Neural cell (in vitro differentiated cells): ENCODE results near the gene NRP2. TPM values are rescaled to one million over a fixed set of nuclear protein-coding genes. Genes with fewer than 3 reads are reported as not detected.

Source experiments
- H2AFZ ChIP-seq: fragments of 200-600, 300-800 bp; sonication (generic), shearing (Covaris generic); 2 replicates; pipeline ENCODE4 v1.6.0; 2014; ENCODE audit warnings: low read depth, mild to moderate bottlenecking, antibody characterized with exemption, low read length, moderate library complexity
- H3F3A ChIP-seq: fragments of 200-600 bp; shearing (Covaris generic); 2 replicates; pipeline ENCODE4 v1.6.1; 2016; ENCODE audit warnings: mild to moderate bottlenecking, moderate library complexity, mixed read lengths, antibody characterized with exemption, low read length; ENCODE audit not compliant: insufficient read depth, poor library complexity, severe bottlenecking
- H3K27ac ChIP-seq: fragments of 200-600, 300-800 bp; sonication (generic), shearing (Covaris generic); 2 replicates; pipeline ENCODE4 v1.5.1; 2014; ENCODE audit warnings: mild to moderate bottlenecking, low read length, moderate library complexity
- H3K27me3 ChIP-seq: fragments of 300-800, 200-600 bp; sonication (generic), shearing (Covaris generic); 2 replicates; pipeline ENCODE4 v1.6.0; 2014; ENCODE audit warnings: mild to moderate bottlenecking, low read depth, low read length, moderate library complexity; ENCODE audit not compliant: insufficient read depth
- H3K36me3 ChIP-seq: fragments of 300-800, 200-600 bp; sonication (generic), shearing (Covaris generic); 2 replicates; pipeline ENCODE4 v1.5.1; 2014; ENCODE audit warnings: mild to moderate bottlenecking, antibody characterized with exemption, low read length, moderate library complexity; ENCODE audit not compliant: insufficient read depth
- H3K4me2 ChIP-seq: fragments of 300-800, 200-600 bp; sonication (generic), shearing (Covaris generic); 2 replicates; pipeline ENCODE4 v1.6.0; 2014; ENCODE audit warnings: mild to moderate bottlenecking, low read length
- H3K4me3 ChIP-seq: fragments of 300-800, 200-600 bp; sonication (generic), shearing (Covaris generic); 2 replicates; pipeline ENCODE4 v1.5.1; 2014; ENCODE audit warnings: mild to moderate bottlenecking, low read length, moderate library complexity
- H3K79me2 ChIP-seq: fragments of 200-600 bp; shearing (Covaris generic); replicated peaks from 2 replicates; pipeline ENCODE4 v1.6.0; 2014; ENCODE audit warnings: mild to moderate bottlenecking, low read length, moderate library complexity; ENCODE audit not compliant: insufficient read depth
- H3K9ac ChIP-seq: fragments of 300-800, 200-600 bp; sonication (generic), shearing (Covaris generic); 2 replicates; pipeline ENCODE4 v1.6.1; 2016; ENCODE audit warnings: mild to moderate bottlenecking, low read length, mixed read lengths
- H3K9me2 ChIP-seq: fragments of 200-600 bp; shearing (Covaris generic); 2 replicates; pipeline ENCODE4 v1.6.1; 2016; ENCODE audit warnings: mild to moderate bottlenecking, low read length, mixed read lengths; ENCODE audit not compliant: insufficient read depth
- H3K9me3 ChIP-seq: fragments of 200-600, 300-800 bp; sonication (generic), shearing (Covaris generic); 2 replicates; pipeline ENCODE4 v1.6.1; 2016; ENCODE audit warnings: mild to moderate bottlenecking, mixed run types, low read length, moderate library complexity, mixed read lengths
- H4K20me1 ChIP-seq: fragments of 200-600 bp; shearing (Covaris generic); 2 replicates; pipeline ENCODE4 v1.6.1; 2016; ENCODE audit warnings: mild to moderate bottlenecking, mixed run types; ENCODE audit not compliant: insufficient read depth
- EP300 ChIP-seq: fragments of 450-650 bp; conservative IDR thresholded peaks from 2 replicates; pipeline ENCODE4 v1.6.1; 2014; ENCODE audit warnings: antibody characterized with exemption, mild to moderate bottlenecking, moderate library complexity; ENCODE audit not compliant: poor library complexity, severe bottlenecking
- EZH2 ChIP-seq: fragments of 200-600, 300-800 bp; shearing (Covaris generic), sonication (generic); IDR thresholded peaks from 2 replicates; pipeline ENCODE4 v1.6.1; 2014; ENCODE audit warnings: antibody characterized with exemption, low read length, borderline replicate concordance, mild to moderate bottlenecking; ENCODE audit not compliant: insufficient read depth, poor library complexity, severe bottlenecking
- MXI1 ChIP-seq: fragments of 450-650 bp; conservative IDR thresholded peaks from 2 replicates; pipeline ENCODE4 v1.6.1; 2014; ENCODE audit warnings: antibody characterized with exemption, mild to moderate bottlenecking; ENCODE audit not compliant: poor library complexity, severe bottlenecking
- POLR2AphosphoS5 ChIP-seq: IDR thresholded peaks from 2 replicates; pipeline ENCODE4 v1.6.1; 2012
- RAD21 ChIP-seq: fragments of 450-650 bp; conservative IDR thresholded peaks from 2 replicates; pipeline ENCODE4 v1.6.1; 2014; ENCODE audit warnings: antibody characterized with exemption, mild to moderate bottlenecking, moderate library complexity
- SMC3 ChIP-seq: fragments of 450-650 bp; conservative IDR thresholded peaks from 2 replicates; pipeline ENCODE4 v1.6.1; 2014; ENCODE audit warnings: antibody characterized with exemption, mild to moderate bottlenecking, moderate library complexity; ENCODE audit not compliant: poor library complexity
- TAF1 ChIP-seq: IDR thresholded peaks from 2 replicates; pipeline ENCODE4 v1.6.1; 2012; ENCODE audit warnings: low read depth
- polyA plus RNA-seq: library from polyadenylated mRNA; depleted of rRNA; stranded (reverse); fragments of >200 nt; gene quantifications from 2 replicates; pipeline ENCODE4 v1.2.3, GENCODE V29; 2014
- TF ChIP-seq, protein P1 (sequence below): fragments of 450-650 bp; IDR thresholded peaks from 2 replicates; pipeline ENCODE4 v1.5.1; 2014; ENCODE audit warnings: antibody characterized with exemption, mild to moderate bottlenecking, moderate library complexity; ENCODE audit not compliant: poor library complexity, severe bottlenecking
- TF ChIP-seq, protein P2 (sequence below): IDR thresholded peaks from 2 replicates; pipeline ENCODE4 v1.6.1; 2012; ENCODE audit warnings: borderline replicate concordance

Gene NRP2
- polyA plus RNA-seq, 1 donor from 2014 or later, result 30.2 TPM

DNA sequence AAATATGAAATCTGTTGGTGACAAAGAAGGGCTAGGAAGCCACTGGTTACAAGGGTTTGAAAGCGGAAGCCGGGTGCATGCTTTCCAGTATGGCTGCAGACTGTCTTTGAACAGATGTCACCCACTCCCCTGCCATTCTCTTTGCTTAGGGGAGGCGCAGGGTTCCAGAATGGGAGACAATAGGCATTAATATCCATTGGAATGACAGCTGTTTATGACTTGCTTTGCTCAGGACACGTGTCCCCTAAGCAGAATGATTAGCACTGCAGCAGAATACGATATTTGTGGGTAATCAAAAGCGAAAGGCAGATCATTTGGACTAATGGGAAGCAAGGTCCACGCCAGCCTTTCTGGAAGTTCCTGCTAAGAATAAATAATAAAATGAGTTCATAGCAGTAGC is 25.8 kb upstream of the NRP2 start:
- Histone ChIP-seq H3F3A (no peaks in the 10 kb centered on the region), H3K27me3 (no peaks in the 10 kb centered on the region), H4K20me1 (no peaks in the 10 kb centered on the region), H3K4me3 (no peak overlapping the region), H3K36me3 (no peaks in the 10 kb centered on the region), H3K27ac (no peak overlapping the region), H3K79me2 (no peaks in the 10 kb centered on the region), H3K4me2 (no peak overlapping the region), H3K9ac (no peak overlapping the region), H3K9me2 (no peaks in the 10 kb centered on the region), H3K9me3 (no peaks in the 10 kb centered on the region), H2AFZ (no peak overlapping the region)
- no peak for TF ChIP-seq EZH2
- TF ChIP-seq TAF1, result no peak
- TF ChIP-seq, protein P1, sequence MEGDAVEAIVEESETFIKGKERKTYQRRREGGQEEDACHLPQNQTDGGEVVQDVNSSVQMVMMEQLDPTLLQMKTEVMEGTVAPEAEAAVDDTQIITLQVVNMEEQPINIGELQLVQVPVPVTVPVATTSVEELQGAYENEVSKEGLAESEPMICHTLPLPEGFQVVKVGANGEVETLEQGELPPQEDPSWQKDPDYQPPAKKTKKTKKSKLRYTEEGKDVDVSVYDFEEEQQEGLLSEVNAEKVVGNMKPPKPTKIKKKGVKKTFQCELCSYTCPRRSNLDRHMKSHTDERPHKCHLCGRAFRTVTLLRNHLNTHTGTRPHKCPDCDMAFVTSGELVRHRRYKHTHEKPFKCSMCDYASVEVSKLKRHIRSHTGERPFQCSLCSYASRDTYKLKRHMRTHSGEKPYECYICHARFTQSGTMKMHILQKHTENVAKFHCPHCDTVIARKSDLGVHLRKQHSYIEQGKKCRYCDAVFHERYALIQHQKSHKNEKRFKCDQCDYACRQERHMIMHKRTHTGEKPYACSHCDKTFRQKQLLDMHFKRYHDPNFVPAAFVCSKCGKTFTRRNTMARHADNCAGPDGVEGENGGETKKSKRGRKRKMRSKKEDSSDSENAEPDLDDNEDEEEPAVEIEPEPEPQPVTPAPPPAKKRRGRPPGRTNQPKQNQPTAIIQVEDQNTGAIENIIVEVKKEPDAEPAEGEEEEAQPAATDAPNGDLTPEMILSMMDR, result no peak
- TF ChIP-seq, protein P2, sequence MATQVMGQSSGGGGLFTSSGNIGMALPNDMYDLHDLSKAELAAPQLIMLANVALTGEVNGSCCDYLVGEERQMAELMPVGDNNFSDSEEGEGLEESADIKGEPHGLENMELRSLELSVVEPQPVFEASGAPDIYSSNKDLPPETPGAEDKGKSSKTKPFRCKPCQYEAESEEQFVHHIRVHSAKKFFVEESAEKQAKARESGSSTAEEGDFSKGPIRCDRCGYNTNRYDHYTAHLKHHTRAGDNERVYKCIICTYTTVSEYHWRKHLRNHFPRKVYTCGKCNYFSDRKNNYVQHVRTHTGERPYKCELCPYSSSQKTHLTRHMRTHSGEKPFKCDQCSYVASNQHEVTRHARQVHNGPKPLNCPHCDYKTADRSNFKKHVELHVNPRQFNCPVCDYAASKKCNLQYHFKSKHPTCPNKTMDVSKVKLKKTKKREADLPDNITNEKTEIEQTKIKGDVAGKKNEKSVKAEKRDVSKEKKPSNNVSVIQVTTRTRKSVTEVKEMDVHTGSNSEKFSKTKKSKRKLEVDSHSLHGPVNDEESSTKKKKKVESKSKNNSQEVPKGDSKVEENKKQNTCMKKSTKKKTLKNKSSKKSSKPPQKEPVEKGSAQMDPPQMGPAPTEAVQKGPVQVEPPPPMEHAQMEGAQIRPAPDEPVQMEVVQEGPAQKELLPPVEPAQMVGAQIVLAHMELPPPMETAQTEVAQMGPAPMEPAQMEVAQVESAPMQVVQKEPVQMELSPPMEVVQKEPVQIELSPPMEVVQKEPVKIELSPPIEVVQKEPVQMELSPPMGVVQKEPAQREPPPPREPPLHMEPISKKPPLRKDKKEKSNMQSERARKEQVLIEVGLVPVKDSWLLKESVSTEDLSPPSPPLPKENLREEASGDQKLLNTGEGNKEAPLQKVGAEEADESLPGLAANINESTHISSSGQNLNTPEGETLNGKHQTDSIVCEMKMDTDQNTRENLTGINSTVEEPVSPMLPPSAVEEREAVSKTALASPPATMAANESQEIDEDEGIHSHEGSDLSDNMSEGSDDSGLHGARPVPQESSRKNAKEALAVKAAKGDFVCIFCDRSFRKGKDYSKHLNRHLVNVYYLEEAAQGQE, result no peak
- no peak for TF ChIP-seq RAD21
- TF ChIP-seq POLR2AphosphoS5, result no peak
- TF ChIP-seq EP300, result no peak
- no peak for TF ChIP-seq SMC3
- TF ChIP-seq MXI1, result no peak

DNA sequence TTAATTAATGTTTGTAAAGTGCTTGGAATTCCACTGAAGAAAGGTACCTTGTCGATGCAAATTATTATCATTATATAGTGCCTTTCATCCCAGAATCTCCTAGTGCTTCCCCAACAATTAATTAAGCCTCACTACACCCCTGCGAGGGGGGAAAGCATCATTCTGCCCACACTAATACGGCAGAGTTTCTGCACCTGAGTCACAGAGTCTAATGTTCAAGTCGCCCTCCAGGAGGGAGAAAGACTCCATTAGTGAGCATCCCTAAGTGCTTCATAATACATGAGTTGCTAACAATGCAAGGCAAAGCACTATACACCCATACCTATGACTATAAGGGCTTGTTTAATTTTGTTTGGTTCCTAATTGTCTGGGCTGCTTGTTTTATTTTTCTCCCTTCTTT is 25.4 kb upstream of the NRP2 start:
- H3K79me2 ChIP-seq, result no peaks in the 10 kb centered on the region
- no peaks in the 10 kb centered on the region for H3F3A ChIP-seq
- TF ChIP-seq SMC3, result no peak
- H3K27me3 ChIP-seq, result no peaks in the 10 kb centered on the region
- H3K9me3 ChIP-seq, result no peaks in the 10 kb centered on the region
- no peak overlapping the region for H3K4me3 ChIP-seq
- no peak overlapping the region for H3K4me2 ChIP-seq
- no peaks in the 10 kb centered on the region for H4K20me1 ChIP-seq
- no peaks in the 10 kb centered on the region for H3K9me2 ChIP-seq
- no peak overlapping the region for H3K27ac ChIP-seq
- no peaks in the 10 kb centered on the region for H3K36me3 ChIP-seq
- no peak overlapping the region for H2AFZ ChIP-seq
- H3K9ac ChIP-seq, result no peak overlapping the region

DNA sequence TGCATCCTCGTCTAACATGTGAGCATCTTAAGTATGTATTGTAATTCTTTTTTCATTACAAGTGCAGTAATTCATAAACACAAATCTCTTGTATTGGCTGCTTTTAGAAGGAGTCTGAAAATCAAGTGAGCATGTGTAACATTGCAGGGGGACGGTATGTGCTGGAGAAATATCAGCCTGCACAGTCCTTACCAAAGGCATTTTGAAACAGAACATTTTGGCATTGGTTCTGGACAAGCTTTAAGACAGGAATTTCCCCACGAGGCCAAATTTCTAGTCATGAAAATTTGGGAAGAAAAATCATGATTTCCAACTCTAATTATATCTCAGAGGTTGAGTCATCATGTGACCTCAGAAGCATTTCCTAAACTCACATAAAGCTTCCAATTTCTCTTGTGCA is 24.7 kb upstream of the NRP2 start:
- TF ChIP-seq EP300 (no peak), TAF1 (no peak)
- Histone ChIP-seq H4K20me1 (no peaks in the 10 kb centered on the region), H3K9ac (no peak overlapping the region), H3F3A (no peaks in the 10 kb centered on the region), H3K4me3 (no peak overlapping the region), H3K4me2 (no peak overlapping the region), H3K9me2 (no peaks in the 10 kb centered on the region), H3K9me3 (no peaks in the 10 kb centered on the region), H3K27me3 (no peaks in the 10 kb centered on the region), H3K36me3 (no peaks in the 10 kb centered on the region), H3K27ac (no peak overlapping the region), H3K79me2 (no peaks in the 10 kb centered on the region), H2AFZ (no peak overlapping the region)
